ENCODE results near the gene RAD51B.

Gene RAD51B

DNA sequence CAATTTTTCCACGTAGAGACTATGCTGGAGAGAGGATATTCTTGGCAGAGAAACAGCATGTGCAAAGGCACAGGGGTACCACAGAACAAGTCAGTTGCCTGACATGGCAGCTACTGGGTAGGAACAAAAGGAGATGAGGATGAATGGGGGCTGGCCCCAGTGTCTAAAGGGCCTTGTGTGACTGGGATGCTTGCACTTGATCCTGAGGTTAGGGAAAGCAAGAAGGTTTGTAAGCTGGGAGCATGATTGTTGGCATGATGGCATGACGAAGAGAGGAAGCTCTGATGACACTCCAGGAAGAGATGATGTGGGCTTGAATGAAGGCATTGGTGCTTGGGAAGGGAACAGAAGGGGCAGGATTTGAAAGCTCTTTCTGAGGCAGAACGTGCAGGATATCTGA lies 834.2 kb downstream of the RAD51B start:
- Histone ChIP-seq H3K4me1 (ENCODE audit: control insufficient read depth, insufficient read depth, low read length) (no peaks in the 10 kb centered on the region), H3K9me3 (ENCODE audit: control insufficient read depth, insufficient read depth, low read depth, low read length) (no peaks in the 10 kb centered on the region), H3K36me3 (ENCODE audit: control insufficient read depth in 2 of 2, insufficient read depth in 1 of 2, low read length in 2 of 2) (no peaks in the 10 kb centered on the region), H3K4me3 (ENCODE audit: low read depth, low read length) (no peak overlapping the region), H3K27ac (ENCODE audit: extremely low read depth, low read depth, low read length) (no peak overlapping the region)
- POLR2A ChIA-PET, result no interaction called here
- CTCF ChIA-PET, result interaction anchor here (0.6 kb wide), 1 partner anchor 164 kb away, joined by 3 read pairs; no protein-coding TSS in a partner anchor
- TF ChIP-seq ZNF214 (tag by site-specific recombination; IDR thresholded peaks at IDR 0.05; ENCODE audit: borderline replicate concordance) (no peak), ZNF548 (tag by site-specific recombination; IDR thresholded peaks at IDR 0.05) (no peak), ZNF623 (tag by site-specific recombination; IDR thresholded peaks at IDR 0.05) (peak; percentile 78), KLF16 (tag by site-specific recombination; IDR thresholded peaks at IDR 0.05) (no peak)
- TF ChIP-seq, protein P1, sequence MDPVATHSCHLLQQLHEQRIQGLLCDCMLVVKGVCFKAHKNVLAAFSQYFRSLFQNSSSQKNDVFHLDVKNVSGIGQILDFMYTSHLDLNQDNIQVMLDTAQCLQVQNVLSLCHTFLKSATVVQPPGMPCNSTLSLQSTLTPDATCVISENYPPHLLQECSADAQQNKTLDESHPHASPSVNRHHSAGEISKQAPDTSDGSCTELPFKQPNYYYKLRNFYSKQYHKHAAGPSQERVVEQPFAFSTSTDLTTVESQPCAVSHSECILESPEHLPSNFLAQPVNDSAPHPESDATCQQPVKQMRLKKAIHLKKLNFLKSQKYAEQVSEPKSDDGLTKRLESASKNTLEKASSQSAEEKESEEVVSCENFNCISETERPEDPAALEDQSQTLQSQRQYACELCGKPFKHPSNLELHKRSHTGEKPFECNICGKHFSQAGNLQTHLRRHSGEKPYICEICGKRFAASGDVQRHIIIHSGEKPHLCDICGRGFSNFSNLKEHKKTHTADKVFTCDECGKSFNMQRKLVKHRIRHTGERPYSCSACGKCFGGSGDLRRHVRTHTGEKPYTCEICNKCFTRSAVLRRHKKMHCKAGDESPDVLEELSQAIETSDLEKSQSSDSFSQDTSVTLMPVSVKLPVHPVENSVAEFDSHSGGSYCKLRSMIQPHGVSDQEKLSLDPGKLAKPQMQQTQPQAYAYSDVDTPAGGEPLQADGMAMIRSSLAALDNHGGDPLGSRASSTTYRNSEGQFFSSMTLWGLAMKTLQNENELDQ (tag by site-specific recombination; IDR thresholded peaks at IDR 0.05; ENCODE audit: low read depth), result no peak

- POLR2A ChIA-PET, result no interaction called here
- CTCF ChIA-PET, result interaction anchor here (0.6 kb wide), 1 partner anchor 163 kb away, joined by 3 read pairs; no protein-coding TSS in a partner anchor
- no peak overlapping the region for H3K4me3 ChIP-seq (ENCODE audit: low read depth, low read length)
Observed at GRCh38 chr14:68654471-68654941, 834.9 kb downstream of the RAD51B start.

GRCh38 chr14:68655021-68655831 lies 835.6 kb downstream of the RAD51B start:
- no peak overlapping the region for H3K4me3 ChIP-seq (ENCODE audit: low read depth, low read length)
- no peaks in the 10 kb centered on the region for H3K36me3 ChIP-seq (ENCODE audit: control insufficient read depth in 2 of 2, insufficient read depth in 1 of 2, low read length in 2 of 2)
- ChIA-PET POLR2A (no interaction called here), CTCF (no interaction called here)
- H3K9me3 ChIP-seq (ENCODE audit: control insufficient read depth, insufficient read depth, low read depth, low read length), result no peaks in the 10 kb centered on the region
- no peak overlapping the region for H3K27ac ChIP-seq (ENCODE audit: extremely low read depth, low read depth, low read length)
- H3K4me1 ChIP-seq (ENCODE audit: control insufficient read depth, insufficient read depth, low read length), result no peaks in the 10 kb centered on the region
- no peak for TF ChIP-seq ZNF266 (tag by site-specific recombination; IDR thresholded peaks at IDR 0.05; ENCODE audit: low read depth)
- peak; percentile 78 for TF ChIP-seq ZFHX2 (tag by site-specific recombination; conservative IDR thresholded peaks at IDR 0.05)
- TF ChIP-seq ZNF629 (tag by site-specific recombination; IDR thresholded peaks at IDR 0.05), result no peak
- no peak for TF ChIP-seq ZNF140 (tag by site-specific recombination; IDR thresholded peaks at IDR 0.05)
- no peak for TF ChIP-seq ZNF596 (tag by site-specific recombination; IDR thresholded peaks at IDR 0.05)
- peak; percentile 80 for TF ChIP-seq EGR2 (tag by site-specific recombination; IDR thresholded peaks at IDR 0.05; ENCODE audit: low read depth)
- no peak for TF ChIP-seq ZNF654 (tag by site-specific recombination; IDR thresholded peaks at IDR 0.05; ENCODE audit: low read depth)
- TF ChIP-seq, protein P2, sequence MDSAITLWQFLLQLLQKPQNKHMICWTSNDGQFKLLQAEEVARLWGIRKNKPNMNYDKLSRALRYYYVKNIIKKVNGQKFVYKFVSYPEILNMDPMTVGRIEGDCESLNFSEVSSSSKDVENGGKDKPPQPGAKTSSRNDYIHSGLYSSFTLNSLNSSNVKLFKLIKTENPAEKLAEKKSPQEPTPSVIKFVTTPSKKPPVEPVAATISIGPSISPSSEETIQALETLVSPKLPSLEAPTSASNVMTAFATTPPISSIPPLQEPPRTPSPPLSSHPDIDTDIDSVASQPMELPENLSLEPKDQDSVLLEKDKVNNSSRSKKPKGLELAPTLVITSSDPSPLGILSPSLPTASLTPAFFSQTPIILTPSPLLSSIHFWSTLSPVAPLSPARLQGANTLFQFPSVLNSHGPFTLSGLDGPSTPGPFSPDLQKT (IDR thresholded peaks at IDR 0.05; ENCODE audit: borderline replicate concordance, low read depth, low read length), result no peak
- TF ChIP-seq YY2 (tag by site-specific recombination; IDR thresholded peaks at IDR 0.05), result no peak
- no peak for TF ChIP-seq ZNF510 (tag by site-specific recombination; IDR thresholded peaks at IDR 0.05; ENCODE audit: insufficient replicate concordance)
- no peak for TF ChIP-seq INSM2 (tag by site-specific recombination; IDR thresholded peaks at IDR 0.05)

More at GRCh38 chr14:68654471-68654941, 834.9 kb downstream of the RAD51B start:
- Histone ChIP-seq H3K27ac (ENCODE audit: extremely low read depth, low read depth, low read length) (no peak overlapping the region), H3K36me3 (ENCODE audit: control insufficient read depth in 2 of 2, insufficient read depth in 1 of 2, low read length in 2 of 2) (no peaks in the 10 kb centered on the region), H3K4me1 (ENCODE audit: control insufficient read depth, insufficient read depth, low read length) (no peaks in the 10 kb centered on the region), H3K9me3 (ENCODE audit: control insufficient read depth, insufficient read depth, low read depth, low read length) (no peaks in the 10 kb centered on the region)
- no peak for TF ChIP-seq ZBTB1 (tag by site-specific recombination; IDR thresholded peaks at IDR 0.05)
- no peak for TF ChIP-seq HOXD13 (CRISPR knock-in tag; IDR thresholded peaks at IDR 0.05; ENCODE audit: borderline replicate concordance)
- TF ChIP-seq ZNF830 (tag by site-specific recombination; IDR thresholded peaks at IDR 0.05; ENCODE audit: low read depth), result no peak
- no peak for TF ChIP-seq ZNF704 (tag by site-specific recombination; IDR thresholded peaks at IDR 0.05)
- TF ChIP-seq ZNF791 (tag by site-specific recombination; IDR thresholded peaks at IDR 0.05), result no peak
- no peak for TF ChIP-seq ZNF558 (tag by site-specific recombination; IDR thresholded peaks at IDR 0.05)
- no peak for TF ChIP-seq ZNF16 (tag by site-specific recombination; IDR thresholded peaks at IDR 0.05; ENCODE audit: low read depth)
- TF ChIP-seq, protein P3, sequence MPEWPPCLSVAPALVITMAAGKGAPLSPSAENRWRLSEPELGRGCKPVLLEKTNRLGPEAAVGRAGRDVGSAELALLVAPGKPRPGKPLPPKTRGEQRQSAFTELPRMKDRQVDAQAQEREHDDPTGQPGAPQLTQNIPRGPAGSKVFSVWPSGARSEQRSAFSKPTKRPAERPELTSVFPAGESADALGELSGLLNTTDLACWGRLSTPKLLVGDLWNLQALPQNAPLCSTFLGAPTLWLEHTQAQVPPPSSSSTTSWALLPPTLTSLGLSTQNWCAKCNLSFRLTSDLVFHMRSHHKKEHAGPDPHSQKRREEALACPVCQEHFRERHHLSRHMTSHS (tag by site-specific recombination; IDR thresholded peaks at IDR 0.05), result no peak
- TF ChIP-seq ZNF785 (tag by site-specific recombination; IDR thresholded peaks at IDR 0.05), result no peak

Data from HEK293 (cell line).